Mucosa of gallbladder (tissue), 1 donor: ENCODE results near the gene SCFD1. TPM values are rescaled to one million over a fixed set of nuclear protein-coding genes. Genes with fewer than 3 reads are reported as not detected.
"Not testable (repeated sequence)": the region's sequence is repeated elsewhere in the genome, so short reads cannot be mapped to it uniquely, and the experiment has no call there.

Experiments
- DNase-seq: peaks from one replicate; pipeline ENCODE4 v3.0.0-alpha.2; 2020; ENCODE audit warnings: low spot score
- total RNA-seq: library from RNA; stranded (reverse); gene quantifications from one replicate; pipeline ENCODE4 v1.2.1, GENCODE V29; 2021
- donor health status: DM: no; HTN: no; CAD: no.

Gene SCFD1
- total RNA-seq, 1 donor from 2014 or later: 60.7 TPM

DNA sequence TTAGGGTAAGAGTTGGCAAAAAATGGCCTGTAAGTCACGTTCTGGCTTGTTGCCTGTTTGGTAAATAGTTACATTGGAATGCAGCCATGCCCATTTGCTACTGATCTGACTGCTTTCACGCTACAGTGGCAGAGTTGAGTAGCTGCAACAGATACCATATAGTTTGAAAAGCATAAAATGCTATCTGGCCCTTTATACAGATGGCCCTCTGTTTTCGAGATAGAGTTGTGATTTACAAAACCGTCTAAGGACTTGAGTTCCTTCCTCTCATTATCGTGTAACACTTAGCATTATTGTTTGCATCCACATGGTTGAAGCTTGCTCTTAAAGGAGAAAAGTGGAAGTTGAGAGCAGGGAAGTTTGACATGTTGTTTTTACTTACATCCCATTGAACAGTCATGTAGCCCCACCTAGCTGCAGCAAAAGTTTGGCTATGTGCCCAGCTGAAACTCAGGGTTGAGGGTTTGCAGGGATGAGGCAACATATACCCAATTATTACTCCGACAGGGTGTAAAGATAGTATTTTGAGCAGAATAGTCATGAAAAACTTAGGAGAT is 11.3 kb upstream of the SCFD1 start:
- DNase-seq: no peak

DNA sequence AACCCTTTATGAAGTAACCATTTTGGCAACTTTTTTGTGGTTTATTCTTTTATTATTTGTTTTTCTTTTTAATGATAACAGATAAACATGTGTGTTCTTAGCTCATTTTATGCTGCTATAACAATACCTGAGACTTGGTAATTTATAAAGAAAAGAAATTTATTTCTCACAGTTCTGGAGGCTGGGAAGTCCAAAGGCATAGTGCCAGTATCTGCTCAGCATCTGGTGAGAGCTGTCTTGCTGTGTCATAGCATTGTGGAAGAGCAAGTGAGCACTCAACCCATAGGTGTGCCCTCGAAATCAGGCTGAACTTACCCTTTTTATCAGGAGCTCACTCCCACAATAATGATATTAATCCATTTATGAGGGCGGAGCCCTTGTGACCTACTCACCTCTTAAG is 8.0 kb upstream of the SCFD1 start:
- no peak for DNase-seq

DNA sequence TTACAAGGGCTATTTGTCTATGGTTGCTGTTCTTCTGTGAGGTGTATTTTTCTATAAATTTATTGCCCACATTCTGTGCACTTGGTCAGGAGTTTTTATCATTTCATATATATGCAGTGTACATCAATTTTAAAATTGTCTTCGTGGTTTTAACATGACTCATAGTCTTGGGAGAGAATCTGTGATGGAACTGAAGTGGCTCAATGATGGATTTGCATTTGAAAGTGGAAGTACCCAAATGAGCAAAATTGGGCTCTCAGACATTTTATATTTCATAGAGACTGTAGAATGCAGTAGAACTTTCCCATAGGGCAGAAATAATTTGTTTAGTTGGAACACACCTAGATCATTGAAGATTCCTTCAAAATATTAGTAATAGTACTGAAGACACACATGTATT is 1.9 kb upstream of the SCFD1 start:
- DNase-seq: no peak

DNA sequence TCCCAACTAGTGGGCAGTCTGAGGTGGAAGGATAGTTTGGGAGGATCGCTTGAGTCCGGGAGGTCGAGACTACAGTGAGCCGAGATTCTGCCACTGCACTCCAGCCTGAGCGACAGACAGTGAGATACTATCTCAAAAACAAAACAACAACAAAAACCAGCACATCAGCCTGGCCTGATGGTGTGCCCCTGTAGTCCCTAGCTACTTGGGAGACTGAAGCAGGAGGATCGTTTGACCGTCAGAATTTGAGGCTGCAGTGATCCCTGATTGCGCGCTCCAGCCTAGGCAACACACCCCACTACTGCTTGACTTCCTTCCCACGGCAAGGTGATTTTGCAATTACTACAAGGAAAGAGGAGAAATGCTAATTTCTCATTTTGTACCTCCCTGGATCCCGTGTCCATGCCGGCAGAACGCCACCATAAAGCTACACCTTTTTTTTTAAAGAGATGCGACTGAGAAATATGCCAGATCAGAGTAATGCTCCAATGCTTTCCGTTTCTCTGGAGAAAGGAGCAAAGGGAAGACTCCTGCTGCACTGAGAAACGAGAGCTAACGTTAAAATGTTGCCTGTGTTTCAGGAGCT is 672 bp upstream of the SCFD1 start:
- no peak for DNase-seq

DNA sequence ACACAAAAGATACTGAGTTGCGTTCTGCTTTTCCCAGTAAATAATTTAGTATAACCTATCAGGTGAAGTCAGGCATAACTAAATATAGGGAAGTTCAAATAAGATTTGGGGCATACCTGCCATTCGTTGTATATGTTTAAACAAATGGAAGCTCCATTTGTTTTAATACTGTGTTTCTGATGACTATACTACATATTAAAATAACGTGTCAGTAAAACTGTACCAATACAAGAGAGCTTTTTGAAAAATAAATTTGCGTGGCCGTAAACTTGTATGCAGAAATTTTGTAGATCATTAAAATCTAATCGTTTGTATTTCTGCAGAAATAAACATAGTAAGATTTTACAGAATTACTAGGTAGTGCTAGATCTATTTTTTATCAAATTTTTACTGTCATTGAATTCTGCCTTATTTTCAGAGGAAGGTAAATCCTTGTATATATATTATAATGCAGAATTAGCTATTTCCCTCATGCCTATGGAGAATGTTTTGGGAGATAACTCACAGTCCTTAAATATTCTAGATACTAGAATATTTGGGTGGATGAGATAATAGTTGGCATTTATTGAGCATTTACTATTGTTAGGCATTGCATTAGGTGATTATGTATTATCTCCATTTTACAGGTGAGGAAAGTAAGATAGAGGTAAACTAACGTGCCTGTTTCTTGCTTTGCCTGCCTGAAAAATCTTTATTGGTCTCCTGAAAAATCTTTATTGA is 1.5 kb downstream of the SCFD1 start:
- DNase-seq: no peak

DNA sequence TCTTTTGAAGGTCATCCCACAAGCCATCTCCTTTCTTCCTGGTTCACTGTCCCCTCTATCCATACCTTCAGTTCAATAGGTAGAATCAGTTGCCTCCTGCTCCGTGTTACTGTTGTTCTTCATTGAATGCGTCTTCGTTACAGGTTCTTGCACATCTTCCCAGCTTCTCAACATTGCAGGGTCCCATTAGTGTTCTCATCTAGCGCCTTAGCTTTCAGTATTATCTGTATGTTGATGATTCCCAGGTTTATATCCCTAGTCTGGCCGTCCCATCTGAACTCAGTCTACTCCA is 2.0 kb downstream of the SCFD1 start:
- DNase-seq: no peak

DNA sequence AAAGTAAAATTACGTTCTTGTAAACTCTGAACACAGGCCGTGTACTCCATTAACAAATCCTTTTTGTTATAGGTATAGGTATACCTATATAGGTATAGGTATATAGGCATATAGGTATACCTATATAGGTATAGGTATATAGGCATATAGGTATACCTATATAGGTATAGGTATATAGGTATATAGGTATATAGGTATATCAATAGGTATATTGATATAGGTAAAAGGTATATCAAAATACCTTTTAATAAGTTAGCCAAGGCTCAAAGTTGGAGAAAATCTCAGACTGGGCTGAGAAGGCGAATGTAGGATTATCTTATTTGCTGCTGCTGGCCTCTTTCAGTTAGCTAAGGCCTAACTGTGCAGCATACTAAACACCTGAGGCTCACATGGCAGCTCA is 3.4 kb downstream of the SCFD1 start:
- DNase-seq: no peak

DNA sequence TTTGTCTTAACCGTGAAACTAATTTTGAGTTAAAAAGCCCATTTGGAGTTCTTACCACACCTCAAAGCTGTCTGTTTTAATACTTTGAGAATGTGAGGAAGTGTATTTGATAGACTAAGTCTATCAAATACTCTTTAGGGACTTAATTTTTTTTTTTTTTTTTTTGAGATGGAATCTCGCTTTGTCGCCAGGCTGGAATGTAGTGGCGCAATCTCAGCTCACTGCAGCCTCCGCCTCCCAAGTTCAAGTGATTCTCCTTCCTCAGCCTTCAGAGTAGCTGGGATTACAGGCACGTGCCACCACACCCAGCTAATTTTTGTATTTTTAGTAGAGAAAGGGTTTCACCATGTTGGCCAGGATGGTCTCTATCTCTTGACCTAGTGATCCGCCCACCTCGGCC is 7.3 kb downstream of the SCFD1 start:
- DNase-seq: not testable (repeated sequence)

DNA sequence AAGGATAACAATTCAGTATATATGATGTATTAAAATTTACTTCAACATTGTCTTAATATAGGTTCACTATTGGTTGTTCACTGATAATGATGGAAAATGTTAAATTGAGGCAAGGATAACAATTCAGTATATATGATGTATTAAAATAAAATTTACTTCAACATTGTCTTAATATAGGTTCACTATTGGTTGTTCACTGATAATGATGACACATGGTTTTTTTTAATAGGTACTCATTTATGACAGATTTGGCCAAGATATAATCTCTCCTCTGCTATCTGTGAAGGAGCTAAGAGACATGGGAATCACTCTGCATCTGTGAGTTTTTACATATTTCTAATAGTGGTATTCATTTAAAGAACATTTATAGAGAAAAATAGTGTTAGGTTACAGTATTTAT is 8.1 kb downstream of the SCFD1 start:
- no peak for DNase-seq

DNA sequence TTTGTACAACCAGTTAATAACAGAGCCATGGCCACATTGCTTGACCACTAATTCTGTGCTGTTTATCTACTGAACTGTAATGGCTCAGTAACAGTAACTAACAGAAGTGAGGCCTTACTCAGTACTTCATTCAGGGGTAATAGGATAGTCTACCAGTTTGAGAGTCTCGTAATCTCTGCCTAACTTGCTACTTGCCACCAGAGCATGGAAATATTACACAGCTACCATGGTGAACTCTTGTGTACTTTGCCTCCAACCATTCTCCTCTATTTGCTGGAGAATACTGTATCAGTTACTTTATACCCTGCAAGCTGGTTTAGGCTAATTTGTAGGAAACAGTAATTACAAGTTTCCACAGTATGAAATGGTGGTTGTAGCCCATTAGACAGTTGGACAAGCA is 10.6 kb downstream of the SCFD1 start:
- no peak for DNase-seq

DNA sequence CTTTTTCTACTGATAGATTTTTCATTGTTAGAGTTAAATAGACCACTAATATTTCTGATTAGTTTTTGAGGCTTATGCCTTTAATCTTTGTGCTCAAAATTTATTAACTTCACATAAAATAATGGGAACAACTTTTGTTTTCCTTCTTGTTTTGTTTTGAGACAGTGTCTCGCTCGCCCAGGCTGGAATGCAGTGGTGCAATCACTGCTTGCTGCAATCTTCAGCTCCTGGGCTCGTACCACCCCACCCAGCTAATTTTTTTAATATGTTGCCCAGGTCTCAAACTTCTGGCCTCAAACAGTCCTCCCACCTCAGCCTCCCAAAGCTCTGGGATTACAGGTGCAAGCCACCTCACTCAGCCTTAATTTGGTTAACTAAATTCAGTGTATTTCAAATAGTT is 16.8 kb downstream of the SCFD1 start:
- DNase-seq: no peak

DNA sequence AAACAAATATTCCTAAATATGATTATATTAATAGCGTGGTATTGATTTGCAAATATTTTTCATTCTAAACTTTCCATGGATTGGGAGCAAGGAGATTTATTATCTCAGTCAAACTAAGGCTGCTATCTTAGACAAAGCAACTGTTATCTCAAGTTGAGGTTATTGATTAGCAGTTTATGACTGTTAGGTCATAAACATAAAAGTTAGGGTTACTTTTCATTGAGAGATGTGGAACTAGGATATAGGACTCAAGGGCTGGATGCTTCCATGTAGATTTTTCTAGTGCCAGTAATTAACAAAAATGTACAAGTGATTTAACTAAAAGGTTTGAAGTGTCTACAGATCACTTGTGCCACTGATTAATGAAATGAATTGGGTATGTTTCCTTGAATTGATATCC is 19.1 kb downstream of the SCFD1 start:
- no peak for DNase-seq

DNA sequence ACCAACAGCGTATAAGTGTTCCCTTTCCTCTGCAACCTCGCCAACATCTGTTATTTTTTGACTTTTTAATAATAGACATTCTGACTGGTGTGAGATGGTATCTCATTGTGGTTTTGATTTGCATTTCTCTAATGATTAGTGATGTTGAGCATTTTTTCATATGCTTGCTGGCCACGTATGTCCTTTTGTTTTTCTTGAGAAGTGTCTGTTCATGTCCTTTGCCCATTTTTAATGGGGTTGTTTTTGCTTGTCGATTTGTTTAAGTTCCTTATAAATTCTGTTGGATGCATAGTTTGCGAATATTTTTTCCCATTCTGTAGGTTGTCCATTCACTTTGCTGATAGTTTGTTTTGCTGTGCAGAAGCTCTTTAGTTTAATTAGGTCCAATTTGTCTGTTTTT is 22.3 kb downstream of the SCFD1 start:
- not testable (repeated sequence) for DNase-seq

DNA sequence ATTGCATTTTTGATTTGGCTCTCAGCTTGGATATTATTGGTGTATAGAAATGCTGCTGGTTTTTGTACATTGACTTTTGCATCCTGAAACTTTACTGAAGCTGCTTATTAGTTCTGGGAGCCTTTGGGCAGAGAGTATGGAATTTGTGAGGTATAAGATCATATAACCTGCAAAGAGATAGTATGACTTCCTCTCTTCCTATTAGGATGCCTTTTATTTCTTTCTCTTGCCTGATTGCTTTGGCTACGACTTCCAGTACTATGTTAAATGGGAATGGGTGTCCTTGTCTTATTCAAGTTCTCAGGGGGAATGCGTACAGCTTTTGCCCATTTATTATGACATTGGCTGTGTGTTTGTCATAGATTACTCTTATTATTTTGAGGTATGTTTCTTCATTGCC is 23.5 kb downstream of the SCFD1 start:
- no peak for DNase-seq

DNA sequence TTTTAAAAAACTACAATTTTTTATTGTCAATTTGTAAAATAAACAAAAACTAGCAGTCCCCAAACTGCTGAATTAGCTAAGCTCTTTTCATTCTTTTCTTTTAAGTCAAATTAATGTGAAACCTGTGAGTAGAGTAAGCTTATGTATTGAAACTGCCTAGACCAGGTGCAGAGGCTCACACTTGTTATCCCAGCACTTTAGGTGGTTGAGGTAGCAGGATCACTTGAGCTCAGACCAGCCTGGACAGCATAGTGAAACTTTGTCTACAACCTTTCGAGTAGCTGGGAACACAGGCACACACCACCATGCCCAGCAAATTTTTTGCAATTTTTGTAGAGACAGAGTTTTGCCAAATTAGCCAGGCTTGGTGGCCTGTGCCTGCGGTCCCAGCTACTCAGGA is 26.4 kb downstream of the SCFD1 start:
- DNase-seq: no peak

DNA sequence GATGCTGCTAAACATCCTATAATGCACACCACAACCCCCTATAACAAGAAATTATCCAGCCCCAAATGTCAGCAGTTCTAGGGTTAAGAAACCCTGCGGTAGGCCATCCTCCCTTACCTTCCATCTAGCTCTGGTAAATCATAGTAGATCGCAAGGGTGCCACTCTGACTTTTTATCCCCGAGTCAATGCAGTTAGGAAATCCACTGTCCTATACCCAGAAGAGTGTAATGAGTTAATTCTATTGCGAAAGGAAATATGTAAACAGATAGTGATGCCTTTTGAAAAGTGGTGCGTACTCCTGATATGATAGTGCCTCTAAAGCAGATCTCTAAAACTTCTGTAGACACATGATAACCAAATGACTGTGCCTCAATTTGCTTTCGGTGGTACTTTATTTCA is 29.8 kb downstream of the SCFD1 start:
- DNase-seq: no peak

DNA sequence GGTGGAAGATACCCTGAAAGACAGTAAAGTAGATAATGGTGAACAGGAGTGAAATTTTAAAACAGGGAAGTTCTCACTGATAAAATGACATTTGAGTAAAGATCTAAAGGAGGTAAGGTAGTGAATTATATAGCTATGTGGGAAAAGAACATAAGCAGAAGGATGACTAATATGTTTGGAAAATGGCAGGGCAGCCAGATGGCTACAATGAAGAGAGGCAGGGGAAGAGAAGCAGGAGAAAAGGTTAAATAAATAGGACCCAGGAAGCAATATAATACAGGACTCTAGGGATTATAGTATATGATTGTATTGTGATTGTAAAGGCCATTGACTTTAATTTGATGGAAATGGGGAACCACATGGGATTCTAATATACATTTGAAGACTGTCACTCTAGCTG is 33.0 kb downstream of the SCFD1 start:
- no peak for DNase-seq

DNA sequence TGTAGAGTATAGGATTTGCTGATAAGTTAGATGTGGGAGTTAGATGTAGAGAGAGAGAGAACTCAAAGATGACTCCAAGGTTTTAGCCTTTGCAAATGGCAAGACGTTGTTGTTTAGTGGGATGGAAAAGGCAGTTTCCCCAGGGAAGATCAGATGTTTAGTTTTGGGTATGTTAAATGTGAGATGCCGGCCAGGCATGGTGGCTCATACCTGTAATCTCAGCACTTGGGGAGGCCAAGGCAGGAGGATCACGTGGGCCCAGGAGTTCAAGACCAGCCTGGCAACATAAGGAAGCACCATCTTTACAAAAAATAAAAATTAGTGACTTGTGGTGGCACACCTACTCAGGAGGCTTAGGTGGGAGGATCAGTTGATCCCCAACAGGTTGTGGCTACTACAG is 33.5 kb downstream of the SCFD1 start:
- DNase-seq: no peak

DNA sequence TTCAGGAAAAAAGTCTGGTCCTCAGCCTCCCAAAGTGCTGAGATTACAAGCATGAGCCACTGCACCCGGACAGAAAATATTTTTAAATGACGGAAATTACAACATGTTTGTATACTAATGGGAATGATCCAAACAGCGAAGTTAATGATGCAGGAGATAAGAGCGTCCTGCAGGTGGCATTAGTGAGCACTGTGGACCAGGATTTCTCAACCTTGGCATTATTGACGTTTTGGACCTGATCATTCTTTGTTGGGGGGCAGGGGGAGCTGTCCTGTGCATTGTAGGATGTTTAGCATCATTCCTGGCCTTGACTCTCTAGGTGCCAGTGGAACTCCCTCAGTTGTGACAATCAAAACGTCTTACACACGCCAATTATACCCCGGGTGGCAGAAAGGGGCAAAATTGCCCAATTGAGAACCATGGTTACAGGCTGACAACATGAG is 34.1 kb downstream of the SCFD1 start:
- DNase-seq: peak; percentile 12

DNA sequence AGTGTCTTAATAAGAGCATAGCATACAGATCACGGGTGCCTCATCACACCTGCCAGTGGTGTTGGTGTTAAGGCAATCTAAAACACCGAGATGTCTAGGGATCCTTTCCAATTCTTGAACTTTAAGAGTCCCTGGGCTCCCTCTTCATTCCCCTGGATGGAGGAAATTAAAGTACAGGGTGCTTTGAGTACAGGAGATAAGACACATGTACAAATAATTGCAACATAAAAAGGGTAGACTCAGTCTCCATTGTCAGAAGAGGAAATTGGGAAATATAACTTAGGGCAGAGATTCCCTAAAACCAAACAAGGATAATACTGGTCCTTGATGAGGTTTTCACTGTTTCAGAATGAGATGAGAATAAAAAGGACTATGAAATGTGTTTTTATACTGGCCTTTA is 34.9 kb downstream of the SCFD1 start:
- DNase-seq: no peak

DNA sequence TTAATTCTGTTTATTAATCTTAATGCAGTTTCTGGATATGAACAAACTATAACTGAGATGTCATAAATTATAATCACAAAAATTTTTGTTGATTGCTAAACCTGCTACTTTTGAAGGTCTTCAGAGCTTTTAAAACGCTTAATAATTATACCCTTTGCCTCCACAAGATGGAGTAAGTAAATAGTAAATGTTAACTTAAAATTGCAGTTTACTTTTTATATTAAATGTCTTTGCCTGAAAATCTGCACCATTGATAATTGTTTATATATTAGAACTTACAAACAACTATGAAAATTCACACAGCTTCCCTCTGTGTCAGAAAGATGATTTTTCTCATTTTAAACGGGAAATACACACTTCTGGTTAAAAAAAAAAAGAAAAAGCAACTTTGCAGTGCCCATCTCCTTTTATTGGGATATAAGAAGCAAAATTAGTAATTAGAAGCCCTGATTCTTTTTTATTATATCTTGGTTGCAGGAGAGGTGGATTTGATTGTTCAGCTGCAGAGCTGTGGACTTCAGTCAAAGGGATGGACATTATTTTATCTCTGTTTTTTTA is 35.6 kb downstream of the SCFD1 start:
- DNase-seq: no peak

DNA sequence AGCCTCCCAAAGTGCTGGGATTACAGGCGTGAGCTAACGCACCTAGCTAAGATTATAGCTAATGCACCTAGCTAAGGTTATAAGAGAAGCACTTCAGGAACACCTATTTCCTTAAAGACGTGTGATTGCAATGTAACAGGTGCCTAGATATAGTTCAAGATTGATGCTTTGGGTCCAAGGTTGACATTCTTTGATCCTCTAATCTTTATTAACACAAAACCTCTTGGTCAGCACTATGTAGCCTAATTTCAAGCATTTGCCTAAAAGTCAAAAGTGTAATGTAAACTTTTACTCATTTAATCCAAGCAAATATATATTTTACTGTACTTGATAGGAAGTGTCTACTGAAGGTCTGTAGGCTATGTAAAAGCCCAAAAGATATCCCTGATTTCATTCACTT is 36.5 kb downstream of the SCFD1 start:
- DNase-seq: no peak

DNA sequence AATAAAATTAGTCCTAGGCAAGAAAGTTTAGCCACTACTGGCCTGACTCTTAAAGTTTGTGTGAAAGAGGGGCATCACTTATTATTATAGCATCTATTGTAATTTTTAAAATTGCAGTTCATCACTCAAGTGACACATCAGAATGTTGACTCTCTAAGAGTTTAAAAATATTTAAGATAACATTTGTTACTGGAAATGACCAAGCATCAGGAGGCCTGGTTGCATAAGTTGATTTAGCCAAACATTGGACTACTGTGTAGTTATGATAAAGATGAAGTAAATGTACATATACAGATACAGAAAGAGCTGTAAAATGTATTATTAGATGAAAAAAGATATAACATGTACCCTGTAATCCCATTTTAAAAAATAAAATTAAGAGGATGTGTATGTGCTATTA is 47.5 kb downstream of the SCFD1 start:
- no peak for DNase-seq

DNA sequence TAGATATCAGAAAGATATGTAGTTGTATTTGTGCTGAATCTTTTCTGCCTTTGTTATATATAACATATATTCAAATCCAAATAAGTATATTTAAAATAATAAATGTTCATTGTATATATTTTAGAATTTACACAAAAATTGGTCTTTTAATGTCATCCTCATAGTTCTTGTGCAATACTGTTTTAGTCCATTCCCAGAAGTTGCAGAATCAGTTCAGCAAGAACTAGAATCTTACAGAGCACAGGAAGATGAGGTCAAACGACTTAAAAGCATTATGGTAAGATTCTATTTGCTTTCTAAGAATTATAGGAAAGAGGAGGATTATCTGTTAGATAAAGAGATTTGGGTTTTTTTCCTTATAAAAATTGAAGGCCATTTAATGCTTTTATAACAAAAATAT is 51.0 kb downstream of the SCFD1 start:
- no peak for DNase-seq
